A172 (cell line): ENCODE results near the gene MPP1. TPM values are rescaled to one million over a fixed set of nuclear protein-coding genes. Genes with fewer than 3 reads are reported as not detected.

Experiments
- DNase-seq: peaks from one replicate; pipeline ENCODE4 v3.0.0-alpha.2; 2015; ENCODE audit warnings: low spot score
- total RNA-seq: library from RNA; depleted of rRNA; stranded (reverse); fragments of >200 nt; shearing (Covaris generic); gene quantifications from 2 replicates; pipeline ENCODE4 v1.2.3, GENCODE V29; 2014

MPP1 gene
- total RNA-seq, 1 experiment from 2014 or later, result 60.5 TPM

DNA sequence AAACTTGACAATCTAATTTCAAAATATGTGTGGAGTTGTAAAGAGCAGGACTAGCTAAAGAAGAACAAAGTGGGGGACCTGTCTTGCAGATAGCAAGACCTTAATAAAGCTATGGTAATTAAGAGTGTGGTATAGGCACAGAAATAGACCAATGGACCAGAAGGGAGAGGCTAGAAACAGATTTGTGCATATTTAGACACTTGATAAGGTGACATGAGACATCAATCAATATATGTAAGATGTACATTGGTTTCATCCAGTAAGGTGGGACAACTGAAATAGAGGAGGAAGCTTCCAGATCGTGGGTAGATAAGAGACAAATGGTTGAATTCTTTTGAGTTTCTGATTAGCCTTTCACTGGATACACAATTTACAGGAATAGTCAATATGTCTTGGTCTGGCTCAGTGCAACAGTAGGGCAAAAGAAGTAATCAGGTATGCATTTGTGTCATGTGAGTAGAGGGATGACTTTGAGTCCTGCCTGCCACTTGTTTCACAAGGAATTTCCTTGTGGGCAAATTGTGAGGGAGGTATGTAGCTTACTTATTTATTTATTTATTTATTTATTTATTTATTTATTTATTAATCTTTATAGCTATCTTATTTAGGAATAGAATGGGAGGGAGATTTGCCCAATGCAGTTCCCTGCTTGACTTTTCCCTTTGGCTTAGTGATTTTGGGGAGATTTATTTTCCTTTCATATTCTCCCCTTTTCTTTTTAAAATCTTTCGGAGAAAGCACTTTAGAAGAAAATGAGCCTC is 7.2 kb upstream of the MPP1 start:
- DNase-seq, result no peak

DNA sequence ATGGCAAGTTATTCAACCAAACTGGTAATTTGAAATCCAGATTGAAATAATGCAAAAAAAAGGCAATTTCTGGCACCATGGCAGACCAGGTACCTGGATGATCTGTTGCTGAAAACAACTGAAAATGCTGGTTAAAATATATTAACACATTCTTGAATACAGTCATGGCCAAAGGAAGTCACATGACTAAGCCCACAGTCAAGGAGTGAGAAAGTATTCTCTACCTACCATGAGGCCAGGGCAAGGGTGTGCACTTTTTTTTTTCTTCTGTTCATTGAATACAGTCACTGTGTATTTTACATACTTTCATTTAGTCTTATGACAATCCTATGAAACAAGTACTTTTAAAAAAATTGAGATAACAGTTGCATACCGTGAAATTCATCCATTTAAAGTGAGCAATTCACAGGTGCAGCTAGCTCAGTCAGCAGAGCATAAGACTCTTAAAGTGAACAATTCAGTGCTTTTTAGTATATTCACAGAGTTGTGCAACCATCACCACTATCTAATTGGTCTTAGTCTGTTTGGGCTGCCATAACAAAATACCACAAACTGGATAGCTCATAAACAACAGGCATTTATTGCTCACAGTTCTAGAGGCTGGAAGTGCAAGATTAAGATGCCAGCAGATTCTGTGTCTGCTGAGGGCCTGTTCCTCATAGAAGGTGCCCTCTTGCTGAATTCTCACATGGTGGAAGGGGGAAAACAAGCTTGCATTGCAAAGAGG is 4.8 kb upstream of the MPP1 start:
- no peak for DNase-seq

DNA sequence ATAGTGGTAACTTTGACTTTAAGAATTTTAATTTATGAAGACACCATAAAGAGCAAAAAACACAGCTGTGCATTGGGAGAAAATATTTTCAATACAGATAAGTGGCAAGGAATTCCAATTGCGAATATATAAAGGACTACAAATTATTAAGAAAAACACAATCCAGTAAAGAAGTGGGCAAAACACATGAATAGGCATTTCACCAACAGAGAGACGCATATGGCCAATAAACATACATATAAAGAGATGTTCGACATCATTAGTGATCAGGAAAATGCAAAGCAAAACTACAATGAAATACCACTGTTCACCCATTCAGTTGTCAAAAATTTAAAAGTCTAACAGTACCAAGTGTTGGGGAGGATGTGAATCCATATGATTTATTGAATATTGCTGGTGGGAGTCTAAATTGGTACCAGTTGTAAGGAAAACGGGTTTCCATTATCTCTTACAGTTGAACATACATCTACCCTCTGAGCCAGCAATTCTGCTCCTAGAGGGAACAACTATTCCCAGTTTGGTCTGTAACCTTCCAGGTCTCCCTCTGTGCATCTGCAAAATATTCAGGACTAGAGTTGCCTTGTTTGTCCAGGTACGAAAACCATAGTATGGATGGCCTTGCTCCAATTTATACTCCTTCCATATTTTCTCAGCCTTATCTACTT is 1.7 kb upstream of the MPP1 start:
- DNase-seq, result no peak

DNA sequence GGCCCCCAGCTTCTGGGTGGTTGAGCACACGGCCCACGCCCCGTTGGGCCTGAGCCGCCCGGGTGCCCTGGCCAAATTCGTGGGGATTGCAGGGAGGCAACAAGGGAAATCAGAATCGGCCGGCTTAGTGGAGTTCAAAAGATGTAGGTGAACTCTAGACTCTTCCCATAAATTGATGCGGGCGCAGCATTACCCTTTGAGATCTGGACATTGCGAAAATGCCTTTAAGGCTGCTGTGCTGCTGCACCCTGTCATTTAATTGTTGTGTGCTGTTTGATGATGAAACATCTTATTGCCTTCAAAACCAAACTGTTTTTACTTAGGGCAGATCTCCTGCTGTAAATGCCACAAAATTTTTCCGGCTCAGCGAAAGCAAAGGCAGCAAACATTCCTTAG is 409 bp upstream of the MPP1 start:
- DNase-seq, result no peak

DNA sequence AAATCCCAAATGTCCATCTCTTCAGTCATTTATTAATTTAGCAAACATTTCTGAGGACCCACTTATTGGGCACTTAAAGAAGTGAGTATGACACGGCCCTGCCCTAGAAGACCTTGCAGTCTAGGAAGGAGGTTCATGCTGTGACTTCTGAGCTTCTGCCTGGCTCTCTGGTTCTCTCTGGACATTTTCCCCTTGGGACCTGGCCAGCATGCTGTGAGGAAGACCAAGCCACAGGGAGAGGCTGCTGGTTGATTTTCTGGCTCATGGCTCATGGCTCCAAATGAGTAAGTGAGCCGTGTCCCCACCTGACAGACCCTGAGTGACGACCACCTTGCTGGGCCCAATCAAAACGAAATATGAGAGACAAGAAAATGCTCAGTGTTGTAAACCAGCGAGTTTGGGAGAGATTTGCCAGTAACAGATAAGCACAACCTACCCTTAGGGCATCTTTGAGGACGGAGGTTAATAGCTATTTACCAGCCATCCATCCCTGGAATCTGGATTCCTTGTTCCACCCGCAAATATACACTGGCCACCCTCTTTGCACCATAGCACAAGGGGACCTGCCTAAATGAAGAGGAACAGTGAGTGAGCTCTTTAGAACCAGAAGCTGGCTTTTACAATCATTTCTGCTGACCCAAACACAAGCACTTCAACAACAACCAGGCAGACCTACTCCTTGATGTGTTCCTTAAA is 876 bp downstream of the MPP1 start:
- DNase-seq, result no peak

DNA sequence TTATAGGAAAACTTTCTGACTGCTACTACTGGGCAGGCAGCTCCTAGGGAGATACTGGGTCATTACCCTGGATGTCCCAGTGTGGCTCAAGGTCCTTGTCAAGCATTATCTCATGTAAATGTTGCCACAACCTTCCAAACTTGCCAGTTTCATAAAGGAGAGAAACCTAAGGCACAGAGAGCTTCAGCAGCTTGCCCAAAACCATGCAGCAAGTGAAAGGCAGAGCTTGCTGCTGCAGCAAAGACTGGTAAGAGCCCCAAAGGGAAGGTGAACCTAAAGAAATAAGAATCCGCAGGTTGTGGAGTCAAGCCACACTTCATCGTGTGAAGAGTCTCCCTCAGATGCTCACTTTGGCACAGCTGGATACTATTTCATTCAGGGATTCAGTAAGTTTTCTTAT is 2.3 kb downstream of the MPP1 start:
- no peak for DNase-seq

DNA sequence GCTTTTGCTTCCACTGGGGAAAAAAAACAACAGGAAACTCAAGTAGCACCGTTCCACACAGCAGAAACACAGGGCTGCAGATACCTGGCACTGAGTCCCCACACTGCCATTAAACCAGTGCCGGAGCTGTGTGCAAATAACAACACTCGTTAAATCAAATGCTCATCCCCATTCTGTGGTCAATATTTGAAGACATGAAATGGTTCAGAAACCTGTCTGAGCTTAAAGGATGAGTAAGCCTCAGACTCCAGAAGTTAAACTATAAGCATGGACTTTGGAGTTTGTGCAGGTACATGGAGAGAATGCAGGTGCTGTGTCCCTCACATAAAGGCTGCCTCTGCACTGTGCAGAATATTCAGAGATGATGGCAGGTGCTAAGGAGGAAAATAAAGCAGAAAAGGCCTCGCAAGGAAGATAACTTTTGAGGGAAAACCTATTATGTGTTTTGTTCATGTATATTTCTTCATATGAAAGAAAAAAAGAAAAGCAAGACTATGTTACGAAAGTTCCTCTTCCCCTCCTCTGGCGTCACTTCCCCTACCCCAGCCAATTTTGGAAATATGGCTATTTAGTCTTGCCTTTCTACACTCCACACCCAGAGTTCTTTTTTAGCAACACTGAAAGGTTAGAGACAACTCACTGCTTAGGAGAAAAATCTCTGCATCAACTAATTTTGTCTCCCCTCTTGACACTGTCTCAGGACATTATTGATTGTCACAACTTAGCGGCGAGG is 4.6 kb downstream of the MPP1 start:
- no peak for DNase-seq

DNA sequence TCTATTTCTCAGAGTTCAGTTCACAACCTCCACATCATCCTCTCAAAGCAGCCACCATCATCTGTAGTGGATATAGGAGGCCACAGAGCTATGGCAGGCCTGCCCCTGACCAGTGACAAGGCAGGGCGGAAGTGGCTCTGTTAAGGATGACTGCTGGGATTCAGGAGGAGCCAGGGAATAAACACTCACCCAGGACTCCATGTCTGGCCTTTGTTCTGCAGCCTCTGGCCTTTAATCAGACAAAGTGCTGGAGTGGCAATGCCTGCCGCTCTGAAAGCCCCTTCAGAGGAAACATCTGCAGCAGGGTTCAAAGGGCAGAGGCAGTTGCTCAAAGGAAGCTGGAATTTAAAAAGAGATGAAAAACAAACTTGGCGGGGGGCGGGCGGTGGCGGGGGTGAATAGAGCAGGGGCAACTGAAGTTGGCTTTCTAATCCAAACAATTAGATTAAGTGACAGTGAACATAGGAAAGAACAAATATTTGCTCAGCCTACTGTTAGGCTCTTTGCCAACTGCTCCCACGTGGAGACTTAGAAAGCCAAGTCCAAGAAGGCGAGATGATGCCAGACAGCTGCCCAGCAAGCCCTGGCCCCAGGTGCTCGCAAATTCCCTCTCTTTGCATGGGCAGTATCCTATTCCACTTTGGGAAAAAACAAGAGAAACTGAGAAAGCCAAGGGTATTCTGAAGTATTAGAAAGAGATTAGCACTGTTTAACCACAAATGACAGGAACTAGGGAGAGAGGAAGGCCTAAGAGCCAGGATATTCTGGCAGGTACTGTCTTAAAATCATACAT is 5.5 kb downstream of the MPP1 start:
- DNase-seq, result peak; percentile 17

DNA sequence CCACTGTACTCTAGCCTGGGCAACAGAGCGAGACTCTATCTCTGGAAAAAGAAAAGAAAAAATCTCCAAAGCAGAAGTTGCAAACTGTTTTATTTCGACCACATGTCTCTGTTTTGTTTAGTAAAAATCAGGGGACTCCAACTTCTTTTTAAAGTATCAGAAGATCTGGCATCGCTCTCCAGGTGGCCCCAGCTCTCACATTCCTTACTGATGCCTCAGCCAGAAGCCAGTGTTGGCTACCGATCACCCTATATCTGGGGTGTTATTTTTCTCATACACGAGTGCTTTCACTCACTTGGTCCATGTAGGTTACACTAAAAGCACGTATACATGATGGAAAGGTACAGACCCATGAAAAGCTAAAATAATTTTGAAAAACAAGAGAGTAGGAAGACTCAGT is 8.3 kb downstream of the MPP1 start:
- DNase-seq, result peak; percentile 67

DNA sequence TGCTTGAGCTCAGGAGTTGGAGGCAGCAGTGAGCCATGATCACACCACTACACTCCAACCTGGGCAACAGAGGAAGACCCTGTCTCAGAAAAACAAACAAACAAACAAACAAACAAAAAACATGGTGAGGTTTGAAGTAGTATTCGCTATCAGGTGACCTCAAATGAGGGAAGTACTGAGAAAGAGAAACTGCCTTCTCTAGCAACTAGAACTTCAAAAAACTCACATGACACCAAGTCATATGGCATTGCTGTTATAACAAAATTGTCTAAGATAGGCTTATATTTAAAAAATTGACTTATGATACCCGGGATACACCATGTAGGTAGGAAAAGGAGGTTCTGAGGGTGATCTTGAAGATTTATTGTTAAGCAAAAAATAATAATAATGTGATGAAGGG is 10.3 kb downstream of the MPP1 start:
- DNase-seq, result no peak

DNA sequence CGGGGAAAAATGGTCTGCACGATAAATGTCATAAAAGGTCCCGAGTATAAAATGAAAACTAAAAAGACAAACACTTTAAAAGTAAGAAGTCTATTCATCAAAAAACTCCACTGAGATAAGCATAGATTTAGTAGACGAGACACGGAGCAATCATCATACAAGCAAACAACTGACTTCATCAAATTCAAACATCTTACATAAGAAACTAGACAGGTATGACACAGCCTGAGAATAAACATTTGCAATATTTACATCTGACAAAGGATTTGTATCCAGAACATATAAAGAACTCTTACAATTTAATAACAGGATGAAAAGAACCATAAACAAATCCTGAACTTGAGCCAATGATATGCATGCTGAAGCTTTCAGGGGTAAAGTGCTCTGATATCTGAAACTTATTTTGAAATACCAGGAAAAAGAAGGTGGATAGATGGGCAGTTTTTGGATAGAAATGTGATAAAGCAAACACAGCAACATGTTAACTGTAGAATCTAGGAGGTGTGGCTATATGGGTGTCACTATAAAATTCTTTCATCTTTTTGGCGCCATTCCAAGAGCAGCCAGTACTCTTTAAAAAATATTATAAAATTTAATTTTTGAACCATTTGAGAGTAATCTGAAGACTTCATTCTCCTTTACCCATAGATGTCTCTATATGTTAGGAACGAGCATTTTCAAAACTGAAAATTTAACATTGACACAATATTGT is 12.0 kb downstream of the MPP1 start:
- no peak for DNase-seq

DNA sequence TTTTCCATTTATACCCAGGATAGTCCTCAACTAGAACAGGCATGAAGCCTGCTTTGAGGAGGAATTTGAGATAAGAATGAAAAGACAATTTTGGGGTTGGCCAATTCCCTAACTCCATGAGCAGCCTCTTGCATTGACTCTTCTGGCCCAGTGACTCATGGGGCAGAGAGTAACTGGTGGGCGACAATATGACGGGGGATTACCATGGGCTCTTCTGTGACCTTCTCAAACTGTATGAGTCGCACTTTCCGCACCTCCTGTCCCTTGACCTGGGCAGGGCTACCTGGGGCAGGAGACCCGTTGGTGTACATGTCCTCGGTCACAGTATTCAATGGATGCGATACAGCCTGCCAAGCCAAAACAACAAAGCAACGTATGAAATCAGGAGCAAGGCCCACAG is 13.3 kb downstream of the MPP1 start:
- DNase-seq, result no peak

DNA sequence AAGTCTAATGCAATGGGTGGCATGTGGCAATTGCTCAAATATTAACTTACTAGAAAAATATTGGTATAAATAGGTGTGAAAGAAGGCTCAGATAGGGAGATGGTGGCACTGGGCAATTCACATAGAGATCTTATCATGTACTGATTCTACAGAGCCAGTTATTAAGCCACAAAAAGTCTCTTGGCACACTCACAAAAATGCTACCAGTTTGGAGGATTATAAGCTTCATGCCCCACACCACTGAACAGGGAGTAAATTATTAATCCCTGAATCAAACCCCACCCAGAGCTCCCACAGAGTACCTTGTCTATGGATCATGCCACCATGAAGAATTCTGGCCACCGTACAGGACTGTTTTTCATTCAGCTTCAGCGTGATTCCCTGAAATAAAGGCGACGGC is 13.8 kb downstream of the MPP1 start:
- no peak for DNase-seq

DNA sequence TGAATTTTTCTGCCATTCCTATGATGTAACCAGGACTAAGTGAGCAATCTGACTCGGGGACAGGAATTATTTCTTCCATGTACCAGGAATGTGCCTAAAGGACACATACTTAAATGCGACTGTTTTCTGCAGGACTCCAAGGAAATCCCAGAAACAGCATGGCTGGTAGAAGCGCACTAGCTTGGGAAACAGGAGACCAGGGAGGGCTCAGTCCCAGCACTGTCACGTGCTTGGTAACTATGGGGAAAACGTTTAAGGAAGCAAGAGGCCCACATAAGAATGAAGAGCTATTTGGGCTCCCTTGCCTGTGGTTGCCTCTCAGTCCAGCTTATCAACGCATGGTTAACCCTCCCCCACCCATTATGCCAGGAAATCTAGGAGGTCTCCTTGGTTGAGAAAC is 19.6 kb downstream of the MPP1 start:
- no peak for DNase-seq

DNA sequence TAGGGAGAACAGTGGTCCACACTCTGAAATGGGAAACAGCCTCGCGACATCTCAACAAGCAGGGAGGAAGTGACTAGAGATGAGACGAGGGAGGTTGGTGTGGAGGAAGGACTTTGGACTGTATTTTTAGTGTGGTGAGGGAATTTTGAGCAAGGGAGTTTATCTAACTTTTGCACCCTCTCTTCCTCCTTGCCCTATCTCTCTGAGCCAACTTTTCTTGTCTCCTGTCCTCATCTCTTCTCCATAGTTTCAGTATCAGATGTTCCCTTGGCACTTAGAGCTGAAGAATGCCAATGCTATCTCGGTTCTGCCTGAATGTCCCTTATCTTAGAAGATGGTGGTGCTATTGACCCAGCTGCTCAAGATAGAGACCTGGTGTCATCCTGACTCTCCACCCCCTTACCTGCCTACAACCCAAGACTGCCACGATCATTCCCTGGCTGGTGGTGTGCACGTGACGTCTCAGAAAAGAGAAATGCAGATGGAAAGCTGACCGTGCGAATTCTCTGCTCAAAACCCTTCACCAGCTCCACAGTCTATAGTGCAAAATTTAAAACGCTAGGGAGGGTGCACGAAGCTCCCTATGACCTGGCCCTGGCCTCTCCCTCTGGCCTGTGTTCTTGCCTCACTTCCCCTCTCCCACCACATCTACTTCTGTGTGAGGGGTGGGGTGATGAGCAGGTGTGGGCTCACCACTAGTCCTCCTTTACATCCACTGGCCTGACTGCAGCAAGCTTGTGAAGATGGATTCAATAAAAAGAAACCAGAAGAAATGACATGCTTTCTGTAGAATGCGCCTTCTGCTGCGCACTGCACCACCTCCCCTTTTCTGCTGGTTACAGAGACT is 20.9 kb downstream of the MPP1 start:
- no peak for DNase-seq

DNA sequence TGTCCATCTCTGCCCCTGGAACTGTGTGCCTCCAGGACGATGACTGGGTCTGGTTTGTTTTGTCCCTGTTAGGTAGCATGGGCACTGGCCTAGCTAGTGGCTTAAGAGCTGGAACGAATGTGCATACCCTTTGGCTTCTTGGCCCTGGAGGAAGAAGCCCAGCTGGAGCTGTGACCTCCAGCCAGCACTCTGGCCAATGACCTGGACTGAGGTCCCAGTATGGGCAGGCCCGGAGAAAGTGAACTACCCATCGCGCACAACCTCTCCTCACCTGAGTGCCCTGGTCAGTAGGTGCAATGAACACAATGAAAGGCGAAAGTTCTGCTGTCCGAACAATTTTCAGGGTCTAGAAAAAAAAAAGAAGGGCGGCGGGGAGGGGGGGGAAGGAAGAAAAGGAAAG is 24.3 kb downstream of the MPP1 start:
- no peak for DNase-seq

DNA sequence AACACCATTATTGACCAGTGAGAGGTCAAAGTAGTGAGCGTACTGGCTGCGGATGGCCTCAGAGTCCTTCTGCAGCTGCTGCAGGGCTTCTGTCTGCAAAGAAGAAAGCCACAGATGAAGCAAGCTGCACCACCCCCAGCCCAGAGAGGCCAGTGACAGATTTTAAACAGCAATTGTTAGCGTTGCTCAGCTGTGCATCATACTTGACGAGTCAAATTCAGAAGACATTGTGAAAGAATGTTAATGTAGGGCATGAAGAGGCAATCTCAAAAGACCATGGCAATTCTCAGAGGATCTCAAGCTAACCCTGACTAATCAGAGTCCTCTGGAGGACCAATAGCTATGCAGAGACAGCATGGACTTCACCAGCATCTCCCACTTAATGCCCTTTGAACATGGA is 26.0 kb downstream of the MPP1 start:
- no peak for DNase-seq

DNA sequence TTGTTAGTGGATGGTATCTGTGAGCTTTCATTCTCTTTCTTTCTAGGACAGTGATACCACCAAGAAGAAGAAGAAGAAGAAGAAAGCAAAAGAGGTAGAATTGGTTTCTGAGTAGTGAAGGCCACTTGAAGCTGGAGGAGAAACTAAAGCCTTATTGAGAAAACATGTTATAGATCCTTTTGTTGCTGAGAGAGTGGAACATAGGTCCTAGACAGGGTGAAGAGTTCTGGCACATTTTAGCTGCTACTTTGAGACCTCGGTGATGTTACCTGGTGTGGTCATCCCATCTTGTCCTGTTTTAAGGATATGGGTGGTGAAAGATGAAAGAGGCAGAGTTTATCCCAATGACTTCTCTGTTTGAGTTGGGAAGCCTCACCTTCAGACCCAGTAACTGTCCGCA is 28.5 kb downstream of the MPP1 start:
- no peak for DNase-seq
